Measurements from ENCODE around the gene TIFAB.

Gene TIFAB

DNA sequence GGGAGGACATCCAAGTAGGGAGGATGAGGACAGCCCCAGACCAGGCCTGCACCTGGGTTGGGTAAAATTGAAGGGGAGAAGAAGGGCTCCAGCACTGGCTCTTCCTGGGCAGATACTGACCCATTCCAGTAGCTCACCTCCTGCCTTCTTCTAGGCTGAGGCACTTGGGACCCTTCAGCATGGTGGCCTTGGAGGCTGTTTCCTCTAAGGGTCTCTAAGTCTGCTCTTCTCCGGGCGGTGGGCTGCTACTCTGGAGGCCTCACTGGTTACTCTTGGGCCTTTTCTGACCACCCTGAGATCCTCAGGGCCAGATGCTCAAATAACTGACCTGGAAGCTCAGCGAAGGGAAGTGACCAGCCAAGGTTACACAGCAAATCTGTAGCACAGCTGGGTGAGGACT is 2.8 kb upstream of the TIFAB start:
- no peak overlapping the region for H2BK12ac ChIP-seq (ENCODE audit: low read length)
- no peak overlapping the region for H3K18ac ChIP-seq (ENCODE audit: low read length)
- H3K27me3 ChIP-seq (ENCODE audit: control insufficient read depth in 3 of 3, insufficient read depth in 3 of 3, low read depth in 1 of 3, low read length in 3 of 3) = peaks cover 0 to 20% (median 6%) of the 10 kb centered on the region in 3 experiments
- H3K79me1 ChIP-seq (ENCODE audit: low read depth, low read length) = no peaks in the 10 kb centered on the region
- H3K14ac ChIP-seq (ENCODE audit: low read length) = no peak overlapping the region
- H3K4me2 ChIP-seq (ENCODE audit: insufficient read depth, low read length, poor library complexity, severe bottlenecking) = no peak overlapping the region
- H2BK5ac ChIP-seq (ENCODE audit: low read length) = no peak overlapping the region
- no peaks in the 10 kb centered on the region for H3K4me1 ChIP-seq (ENCODE audit: control insufficient read depth in 2 of 2, insufficient read depth in 1 of 2, low read depth in 1 of 2, low read length in 2 of 2)
- no peak overlapping the region for H3K4ac ChIP-seq (ENCODE audit: low read length)
- no peak overlapping the region for H3K9ac ChIP-seq (ENCODE audit: low read depth, low read length, poor library complexity)
- no peak overlapping the region for H2AK5ac ChIP-seq (ENCODE audit: low read depth, low read length)
- no peak overlapping the region for H2AFZ ChIP-seq (ENCODE audit: low read length)
- no peak overlapping the region for H3K23ac ChIP-seq (ENCODE audit: low read depth, low read length, poor library complexity)
- H2BK15ac ChIP-seq (ENCODE audit: low read length) = no peak overlapping the region
- H4K8ac ChIP-seq (ENCODE audit: low read depth, low read length) = no peak overlapping the region
- H3K4me3 ChIP-seq (ENCODE audit: low read length in 2 of 2) = no peak overlapping the region
- H3K27ac ChIP-seq (replicated peaks; ENCODE audit: low read length) = no peak overlapping the region
- H3K36me3 ChIP-seq (replicated peaks in 1 of 2; ENCODE audit: control insufficient read depth in 2 of 2, insufficient read depth in 2 of 2, low read length in 2 of 2) = no peaks in the 10 kb centered on the region
- DNase-seq (ENCODE audit: low spot score) = no peak
- H4K91ac ChIP-seq (ENCODE audit: low read depth, low read length, poor library complexity) = no peak overlapping the region
- WGBS, 2 donors (ENCODE audit: extremely low coverage in 2 of 2, insufficient read length in 2 of 2, insufficient replicate concordance in 1 of 2) = no CpG with 5 or more reads among the region's 3 CpGs
- H3K9me3 ChIP-seq (replicated peaks in 1 of 2; ENCODE audit: control insufficient read depth in 2 of 2, insufficient read depth in 1 of 2, low read depth in 1 of 2, low read length in 2 of 2) = no peaks in the 10 kb centered on the region
- no peak overlapping the region for H2BK120ac ChIP-seq (ENCODE audit: low read depth, low read length)

DNA sequence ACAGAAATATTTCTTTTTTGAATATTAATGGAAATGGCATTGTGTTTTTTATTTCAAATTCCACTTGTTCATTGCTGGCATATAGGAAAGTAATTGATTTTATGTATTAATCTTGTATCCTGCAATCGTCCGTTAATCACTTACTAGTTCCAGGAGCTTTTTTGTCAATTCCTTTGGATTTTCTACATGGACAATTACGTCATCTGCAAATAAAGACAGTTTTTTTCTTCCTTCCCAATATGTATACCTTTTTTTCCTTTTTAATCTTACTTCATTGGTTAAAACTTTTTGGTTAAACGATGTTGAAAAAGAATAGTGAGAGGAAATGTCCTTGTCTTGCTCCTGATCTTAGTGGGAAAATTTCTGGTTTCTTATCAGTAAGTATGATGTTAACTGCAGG is 1.5 kb upstream of the TIFAB start:
- H2BK5ac ChIP-seq (ENCODE audit: low read length) = no peak overlapping the region
- H3K9me3 ChIP-seq (replicated peaks in 1 of 2; ENCODE audit: control insufficient read depth in 2 of 2, insufficient read depth in 1 of 2, low read depth in 1 of 2, low read length in 2 of 2) = no peaks in the 10 kb centered on the region

DNA sequence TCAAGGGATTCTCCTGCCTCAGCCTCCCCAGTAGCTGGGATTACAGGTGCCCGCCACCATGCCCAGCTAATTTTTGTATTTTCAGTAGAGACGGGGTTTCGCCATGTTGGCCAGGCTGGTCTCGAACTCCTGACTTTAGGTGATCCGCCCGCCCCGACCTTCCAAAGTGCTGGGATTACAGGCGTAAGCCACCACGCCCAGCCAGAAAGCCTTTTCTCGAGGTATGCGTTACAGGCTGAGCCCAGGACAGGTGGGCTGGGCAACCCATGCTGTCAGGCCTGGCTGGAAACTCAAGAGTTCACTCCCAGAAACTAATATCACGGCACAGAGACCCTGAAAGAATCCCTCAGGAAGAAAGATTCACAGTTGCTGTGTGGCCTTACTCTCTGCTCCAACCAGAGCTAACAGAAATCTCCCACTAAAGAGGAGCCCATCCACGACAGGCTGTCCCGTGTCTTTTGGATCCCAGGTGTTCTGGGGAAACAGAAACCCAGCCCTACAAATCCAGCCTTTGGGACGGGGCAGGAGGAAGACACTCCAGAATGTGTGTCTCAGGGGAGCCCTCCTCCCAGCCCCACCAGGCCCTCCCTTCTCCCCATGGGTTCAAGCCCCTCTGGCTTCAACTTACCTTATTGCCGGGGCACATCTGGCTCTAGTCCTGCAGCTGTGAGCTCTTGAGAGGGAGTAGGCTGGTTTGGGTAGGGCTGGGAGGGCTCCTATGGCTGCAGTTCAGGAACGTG is 400 bp downstream of the TIFAB start:
- Histone ChIP-seq H3K4me2 (ENCODE audit: insufficient read depth, low read length, poor library complexity, severe bottlenecking) (no peak overlapping the region), H3K36me3 (replicated peaks in 1 of 2; ENCODE audit: control insufficient read depth in 2 of 2, insufficient read depth in 2 of 2, low read length in 2 of 2) (no peaks in the 10 kb centered on the region), H3K23ac (ENCODE audit: low read depth, low read length, poor library complexity) (no peak overlapping the region), H2BK15ac (ENCODE audit: low read length) (no peak overlapping the region), H2BK5ac (ENCODE audit: low read length) (no peak overlapping the region), H2AFZ (ENCODE audit: low read length) (no peak overlapping the region), H3K27ac (replicated peaks; ENCODE audit: low read length) (no peak overlapping the region), H3K4me3 (ENCODE audit: low read length in 2 of 2) (no peak overlapping the region), H3K18ac (ENCODE audit: low read length) (no peak overlapping the region), H3K9ac (ENCODE audit: low read depth, low read length, poor library complexity) (no peak overlapping the region), H3K14ac (ENCODE audit: low read length) (no peak overlapping the region), H3K4me1 (ENCODE audit: control insufficient read depth in 2 of 2, insufficient read depth in 1 of 2, low read depth in 1 of 2, low read length in 2 of 2) (peaks cover 0 to 2% of the 10 kb centered on the region in 2 donors), H3K79me1 (ENCODE audit: low read depth, low read length) (no peaks in the 10 kb centered on the region), H3K9me3 (replicated peaks in 1 of 2; ENCODE audit: control insufficient read depth in 2 of 2, insufficient read depth in 1 of 2, low read depth in 1 of 2, low read length in 2 of 2) (no peaks in the 10 kb centered on the region), H3K27me3 (ENCODE audit: control insufficient read depth in 3 of 3, insufficient read depth in 3 of 3, low read depth in 1 of 3, low read length in 3 of 3) (peaks cover 0 to 15% (median 0%) of the 10 kb centered on the region in 3 experiments), H2AK5ac (ENCODE audit: low read depth, low read length) (no peak overlapping the region), H3K4ac (ENCODE audit: low read length) (no peak overlapping the region), H4K8ac (ENCODE audit: low read depth, low read length) (no peak overlapping the region), H4K91ac (ENCODE audit: low read depth, low read length, poor library complexity) (no peak overlapping the region), H2BK120ac (ENCODE audit: low read depth, low read length) (no peak overlapping the region), H2BK12ac (ENCODE audit: low read length) (no peak overlapping the region)
- no CpG with 5 or more reads among the region's 17 CpGs for WGBS, 2 donors (ENCODE audit: extremely low coverage in 2 of 2, insufficient read length in 2 of 2, insufficient replicate concordance in 1 of 2)
- no peak for DNase-seq (ENCODE audit: low spot score)

More for the DNA sequence above, 1.5 kb upstream of the TIFAB start:
- no peak overlapping the region for H2AFZ ChIP-seq (ENCODE audit: low read length)
- no peak overlapping the region for H4K8ac ChIP-seq (ENCODE audit: low read depth, low read length)
- H2BK12ac ChIP-seq (ENCODE audit: low read length) = no peak overlapping the region
- no peaks in the 10 kb centered on the region for H3K36me3 ChIP-seq (replicated peaks in 1 of 2; ENCODE audit: control insufficient read depth in 2 of 2, insufficient read depth in 2 of 2, low read length in 2 of 2)
- no peak overlapping the region for H2AK5ac ChIP-seq (ENCODE audit: low read depth, low read length)
- peaks cover 0 to 10% (median 2%) of the 10 kb centered on the region in 3 experiments for H3K27me3 ChIP-seq (ENCODE audit: control insufficient read depth in 3 of 3, insufficient read depth in 3 of 3, low read depth in 1 of 3, low read length in 3 of 3)
- no peak overlapping the region for H4K91ac ChIP-seq (ENCODE audit: low read depth, low read length, poor library complexity)
- no peak overlapping the region for H3K4me3 ChIP-seq (ENCODE audit: low read length in 2 of 2)
- no peak overlapping the region for H2BK15ac ChIP-seq (ENCODE audit: low read length)
- H3K4me1 ChIP-seq (ENCODE audit: control insufficient read depth in 2 of 2, insufficient read depth in 1 of 2, low read depth in 1 of 2, low read length in 2 of 2) = no peaks in the 10 kb centered on the region
- no peak overlapping the region for H2BK120ac ChIP-seq (ENCODE audit: low read depth, low read length)
- H3K23ac ChIP-seq (ENCODE audit: low read depth, low read length, poor library complexity) = no peak overlapping the region
- no peak overlapping the region for H3K14ac ChIP-seq (ENCODE audit: low read length)
- H3K18ac ChIP-seq (ENCODE audit: low read length) = no peak overlapping the region
- H3K79me1 ChIP-seq (ENCODE audit: low read depth, low read length) = no peaks in the 10 kb centered on the region
- H3K4me2 ChIP-seq (ENCODE audit: insufficient read depth, low read length, poor library complexity, severe bottlenecking) = no peak overlapping the region
- H3K9ac ChIP-seq (ENCODE audit: low read depth, low read length, poor library complexity) = no peak overlapping the region
- no peak for DNase-seq (ENCODE audit: low spot score)
- H3K27ac ChIP-seq (replicated peaks; ENCODE audit: low read length) = no peak overlapping the region
- no peak overlapping the region for H3K4ac ChIP-seq (ENCODE audit: low read length)
- WGBS, 2 donors (ENCODE audit: extremely low coverage in 2 of 2, insufficient read length in 2 of 2, insufficient replicate concordance in 1 of 2) = no CpG with 5 or more reads among the region's 4 CpGs

DNA sequence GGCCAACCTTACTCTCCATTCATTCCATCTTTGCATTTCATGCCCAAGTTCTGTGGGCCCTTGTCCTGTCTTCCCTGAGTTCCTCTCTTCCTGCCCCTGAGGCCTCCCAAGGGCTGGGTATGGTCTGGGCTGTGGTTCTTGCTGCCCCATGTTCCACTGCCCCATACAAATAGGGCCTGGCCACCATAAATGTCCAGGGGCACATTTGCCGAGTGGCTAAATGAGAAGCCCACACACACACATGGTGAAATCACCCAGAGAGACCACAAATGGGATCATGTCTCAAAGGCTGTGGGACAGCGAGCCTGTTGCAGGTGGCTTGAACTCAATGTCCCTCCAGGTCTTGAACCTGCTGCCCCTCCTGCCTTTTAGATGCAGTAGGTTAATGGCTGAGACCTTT is 1.2 kb downstream of the TIFAB start:
- WGBS, 2 donors (ENCODE audit: extremely low coverage in 2 of 2, insufficient read length in 2 of 2, insufficient replicate concordance in 1 of 2) = no CpG with 5 or more reads among the region's 2 CpGs
- H3K27me3 ChIP-seq (ENCODE audit: control insufficient read depth in 3 of 3, insufficient read depth in 3 of 3, low read depth in 1 of 3, low read length in 3 of 3) = peaks cover 0 to 10% (median 0%) of the 10 kb centered on the region in 3 experiments

More for the DNA sequence above, 1.2 kb downstream of the TIFAB start:
- no peaks in the 10 kb centered on the region for H3K9me3 ChIP-seq (replicated peaks in 1 of 2; ENCODE audit: control insufficient read depth in 2 of 2, insufficient read depth in 1 of 2, low read depth in 1 of 2, low read length in 2 of 2)
- no peak overlapping the region for H3K14ac ChIP-seq (ENCODE audit: low read length)
- H3K18ac ChIP-seq (ENCODE audit: low read length) = no peak overlapping the region
- no peak overlapping the region for H3K27ac ChIP-seq (replicated peaks; ENCODE audit: low read length)
- H2BK5ac ChIP-seq (ENCODE audit: low read length) = no peak overlapping the region
- no peak overlapping the region for H3K9ac ChIP-seq (ENCODE audit: low read depth, low read length, poor library complexity)
- no peak overlapping the region for H3K23ac ChIP-seq (ENCODE audit: low read depth, low read length, poor library complexity)
- DNase-seq (ENCODE audit: low spot score) = no peak
- no peak overlapping the region for H4K91ac ChIP-seq (ENCODE audit: low read depth, low read length, poor library complexity)
- peaks cover 0 to 2% of the 10 kb centered on the region in 2 donors for H3K4me1 ChIP-seq (ENCODE audit: control insufficient read depth in 2 of 2, insufficient read depth in 1 of 2, low read depth in 1 of 2, low read length in 2 of 2)
- H2AFZ ChIP-seq (ENCODE audit: low read length) = no peak overlapping the region
- no peak overlapping the region for H2AK5ac ChIP-seq (ENCODE audit: low read depth, low read length)
- H3K4me3 ChIP-seq (ENCODE audit: low read length in 2 of 2) = no peak overlapping the region
- H2BK15ac ChIP-seq (ENCODE audit: low read length) = no peak overlapping the region
- H3K4ac ChIP-seq (ENCODE audit: low read length) = no peak overlapping the region
- H2BK12ac ChIP-seq (ENCODE audit: low read length) = no peak overlapping the region
- no peaks in the 10 kb centered on the region for H3K79me1 ChIP-seq (ENCODE audit: low read depth, low read length)
- H4K8ac ChIP-seq (ENCODE audit: low read depth, low read length) = no peak overlapping the region
- H2BK120ac ChIP-seq (ENCODE audit: low read depth, low read length) = no peak overlapping the region
- H3K36me3 ChIP-seq (replicated peaks in 1 of 2; ENCODE audit: control insufficient read depth in 2 of 2, insufficient read depth in 2 of 2, low read length in 2 of 2) = no peaks in the 10 kb centered on the region
- H3K4me2 ChIP-seq (ENCODE audit: insufficient read depth, low read length, poor library complexity, severe bottlenecking) = no peak overlapping the region
